ENCODE measurements around the gene CDK14.
"Not testable (repeated sequence)": the region's sequence is repeated elsewhere in the genome, so short reads cannot be mapped to it uniquely, and the experiment has no call there.

CDK14 gene

DNA sequence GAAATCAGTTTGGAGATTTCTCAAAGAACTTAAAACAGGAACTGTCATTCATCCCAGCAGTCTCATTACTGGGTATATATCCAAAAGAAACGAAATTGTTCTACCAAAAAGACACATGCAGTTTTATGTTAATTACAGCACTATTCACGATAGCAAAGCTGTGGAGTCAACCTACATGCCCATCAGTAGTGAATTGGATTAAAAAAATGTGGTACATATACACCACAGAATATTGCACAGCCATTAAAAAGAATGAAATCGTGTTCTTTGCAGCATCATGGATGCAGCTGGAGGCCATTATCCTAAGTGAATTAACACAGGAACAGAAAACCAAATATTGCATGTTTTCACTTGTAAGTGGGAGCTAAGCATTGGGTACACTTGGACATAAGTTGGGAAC lies 158.9 kb downstream of the CDK14 start:
- no peak for DNase-seq
- H3K36me3 ChIP-seq: no peaks in the 10 kb centered on the region
- H3K27me3 ChIP-seq: no peaks in the 10 kb centered on the region
- peaks cover 0 to 17% (median 7%) of the 10 kb centered on the region in 4 donors for H3K4me1 ChIP-seq
- intact Hi-C loops (cut with DNase I; ENCODE audit: low total_unique reads): no loop called here
- no peaks in the 10 kb centered on the region for H3K9me3 ChIP-seq
- H3K4me3 ChIP-seq: no peak overlapping the region
- H3K27ac ChIP-seq: no peak overlapping the region
- TF ChIP-seq, protein P1, sequence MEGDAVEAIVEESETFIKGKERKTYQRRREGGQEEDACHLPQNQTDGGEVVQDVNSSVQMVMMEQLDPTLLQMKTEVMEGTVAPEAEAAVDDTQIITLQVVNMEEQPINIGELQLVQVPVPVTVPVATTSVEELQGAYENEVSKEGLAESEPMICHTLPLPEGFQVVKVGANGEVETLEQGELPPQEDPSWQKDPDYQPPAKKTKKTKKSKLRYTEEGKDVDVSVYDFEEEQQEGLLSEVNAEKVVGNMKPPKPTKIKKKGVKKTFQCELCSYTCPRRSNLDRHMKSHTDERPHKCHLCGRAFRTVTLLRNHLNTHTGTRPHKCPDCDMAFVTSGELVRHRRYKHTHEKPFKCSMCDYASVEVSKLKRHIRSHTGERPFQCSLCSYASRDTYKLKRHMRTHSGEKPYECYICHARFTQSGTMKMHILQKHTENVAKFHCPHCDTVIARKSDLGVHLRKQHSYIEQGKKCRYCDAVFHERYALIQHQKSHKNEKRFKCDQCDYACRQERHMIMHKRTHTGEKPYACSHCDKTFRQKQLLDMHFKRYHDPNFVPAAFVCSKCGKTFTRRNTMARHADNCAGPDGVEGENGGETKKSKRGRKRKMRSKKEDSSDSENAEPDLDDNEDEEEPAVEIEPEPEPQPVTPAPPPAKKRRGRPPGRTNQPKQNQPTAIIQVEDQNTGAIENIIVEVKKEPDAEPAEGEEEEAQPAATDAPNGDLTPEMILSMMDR (IDR thresholded peaks at IDR 0.05): no peak

DNA sequence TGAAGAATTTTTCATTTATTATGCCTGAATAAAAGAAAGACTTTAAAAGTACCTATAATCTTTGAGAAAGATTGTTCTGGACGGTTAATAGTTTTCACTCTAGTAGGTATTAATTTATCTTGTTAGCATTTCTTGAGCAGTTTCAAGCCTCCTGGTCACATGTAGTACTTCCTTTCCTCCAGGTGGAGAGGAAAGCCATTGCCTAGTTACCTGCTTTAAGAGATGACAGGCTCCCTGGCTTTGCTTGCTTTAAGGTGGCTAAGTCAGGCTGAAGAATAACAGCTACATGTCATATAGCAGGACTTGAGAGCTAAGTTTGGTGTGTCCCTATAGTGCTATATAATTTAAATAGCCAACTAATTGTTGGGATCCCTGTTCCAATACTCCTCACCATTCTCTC lies 160.2 kb downstream of the CDK14 start:
- H3K4me1 ChIP-seq: peaks cover 0 to 14% (median 7%) of the 10 kb centered on the region in 4 donors
- TF ChIP-seq, protein P1 (IDR thresholded peaks at IDR 0.05): no peak
- no peaks in the 10 kb centered on the region for H3K9me3 ChIP-seq
- no peaks in the 10 kb centered on the region for H3K27me3 ChIP-seq
- H3K4me3 ChIP-seq: no peak overlapping the region
- H3K36me3 ChIP-seq: no peaks in the 10 kb centered on the region
- no peak overlapping the region for H3K27ac ChIP-seq
- no peak for DNase-seq
- intact Hi-C loops (cut with DNase I; ENCODE audit: low total_unique reads): no loop called here

DNA sequence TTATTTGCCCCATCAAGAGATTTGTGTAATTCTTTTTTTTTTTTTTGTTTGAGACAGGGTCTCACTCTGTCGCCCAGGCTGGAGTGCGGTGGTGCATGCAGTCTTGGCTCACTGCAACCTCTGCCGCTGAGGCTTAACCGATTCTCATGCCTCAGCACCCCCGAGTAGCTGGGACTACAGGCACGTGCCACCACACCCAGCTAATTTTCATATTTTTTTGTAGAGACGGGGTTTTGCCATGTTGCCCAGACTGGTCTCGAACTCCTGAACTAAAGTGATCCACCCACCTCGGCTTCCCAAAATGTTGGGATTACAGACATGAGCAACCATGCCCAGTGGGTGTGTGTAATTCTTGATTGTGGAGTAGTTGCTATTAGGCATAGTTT lies 161.4 kb downstream of the CDK14 start:
- H3K27me3 ChIP-seq; DNase-seq; H3K4me3 ChIP-seq; H3K27ac ChIP-seq; H3K36me3 ChIP-seq; H3K9me3 ChIP-seq; intact Hi-C loops (cut with DNase I; ENCODE audit: low total_unique reads): not testable (repeated sequence)
- peaks cover 0 to 14% (median 7%) of the 10 kb centered on the region in 4 donors for H3K4me1 ChIP-seq

DNA sequence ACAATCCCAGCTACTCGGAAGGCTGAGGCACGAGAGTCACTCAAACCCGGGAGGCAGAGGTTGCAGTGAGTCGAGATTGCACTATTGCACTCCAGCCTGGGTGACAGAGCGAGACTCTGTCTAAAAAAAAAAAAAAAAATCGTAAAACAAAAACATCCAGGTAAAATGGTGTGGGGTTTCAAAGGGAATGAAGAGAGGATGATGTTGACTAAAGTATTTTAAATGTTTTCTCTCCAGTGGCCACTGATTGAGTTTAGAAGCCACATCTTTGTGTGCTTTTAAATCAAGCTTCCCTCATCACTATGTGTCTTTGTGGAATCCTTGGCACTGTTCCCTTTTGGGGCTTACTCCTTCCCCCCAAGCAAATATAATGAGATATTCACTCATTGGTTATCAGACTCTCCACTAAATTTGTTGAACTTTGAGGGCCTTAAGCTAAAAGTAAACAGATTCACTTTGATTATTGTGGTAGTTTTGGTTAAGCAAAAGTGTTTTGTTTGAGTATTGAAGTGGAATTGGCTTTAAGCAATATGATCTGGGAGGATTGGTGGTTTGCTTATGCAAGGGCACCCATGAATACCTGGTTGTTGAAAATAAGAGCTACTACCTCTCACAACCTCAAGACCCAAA lies 162.9 kb downstream of the CDK14 start:
- intact Hi-C loops (cut with DNase I; ENCODE audit: low total_unique reads): no loop called here
- no peak overlapping the region for H3K4me3 ChIP-seq
- no peak overlapping the region for H3K27ac ChIP-seq
- no peak for DNase-seq
- H3K27me3 ChIP-seq: no peaks in the 10 kb centered on the region
- H3K36me3 ChIP-seq: no peaks in the 10 kb centered on the region
- no peaks in the 10 kb centered on the region for H3K9me3 ChIP-seq
- peaks cover 0 to 14% (median 7%) of the 10 kb centered on the region in 4 donors for H3K4me1 ChIP-seq
- TF ChIP-seq, protein P1 (IDR thresholded peaks at IDR 0.05): no peak

DNA sequence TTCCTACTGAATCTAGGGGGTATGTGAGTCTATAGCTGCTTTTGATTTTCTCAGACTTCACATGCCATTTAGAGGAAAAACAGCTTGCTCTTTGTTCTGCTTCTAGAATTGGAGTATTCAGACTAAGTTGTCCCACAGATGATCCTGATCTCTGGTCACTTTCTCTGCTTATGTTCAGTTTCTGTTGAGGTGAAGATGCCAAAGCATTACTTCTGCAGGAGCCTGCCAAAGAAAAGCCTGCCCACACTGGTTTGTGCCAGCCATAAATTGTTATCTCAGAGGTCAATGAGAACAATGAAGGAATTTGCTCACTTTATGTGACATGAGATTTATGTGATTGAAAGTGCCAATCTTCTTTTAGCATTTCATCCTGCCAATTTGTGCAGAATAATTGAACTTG lies 163.6 kb downstream of the CDK14 start:
- H3K27me3 ChIP-seq: no peaks in the 10 kb centered on the region

DNA sequence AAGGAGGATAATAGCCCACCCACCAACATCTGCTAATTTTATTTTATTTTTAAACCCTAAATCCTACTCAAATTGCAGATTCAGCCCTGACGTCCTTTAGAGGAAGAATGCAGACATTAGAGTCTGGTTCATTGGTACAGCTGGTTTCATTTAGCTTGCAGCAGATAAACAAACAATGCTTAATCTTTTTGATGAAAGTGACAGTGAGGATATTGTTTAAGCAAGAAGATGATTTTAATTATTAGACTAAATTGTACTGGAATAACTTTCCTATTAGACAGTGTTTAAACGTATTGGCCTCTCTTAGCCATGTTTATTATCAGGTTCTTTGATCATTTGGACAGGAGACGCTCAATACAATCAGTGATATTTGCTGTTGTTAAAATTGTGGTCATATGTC lies 164.8 kb downstream of the CDK14 start:
- H3K4me3 ChIP-seq: no peak overlapping the region
- DNase-seq: no peak

More for the DNA sequence above, 163.6 kb downstream of the CDK14 start:
- TF ChIP-seq, protein P1 (IDR thresholded peaks at IDR 0.05): no peak
- intact Hi-C loops (cut with DNase I; ENCODE audit: low total_unique reads): no loop called here
- no peak overlapping the region for H3K4me3 ChIP-seq
- no peaks in the 10 kb centered on the region for H3K36me3 ChIP-seq
- H3K27ac ChIP-seq: no peak overlapping the region
- DNase-seq: no peak
- H3K4me1 ChIP-seq: peaks cover 0 to 18% (median 8%) of the 10 kb centered on the region in 4 donors
- H3K9me3 ChIP-seq: no peaks in the 10 kb centered on the region

More for the DNA sequence above, 164.8 kb downstream of the CDK14 start:
- Histone ChIP-seq H3K9me3 (no peaks in the 10 kb centered on the region), H3K27me3 (no peaks in the 10 kb centered on the region), H3K27ac (no peak overlapping the region), H3K4me1 (peaks cover 0 to 24% (median 10%) of the 10 kb centered on the region in 4 donors), H3K36me3 (no peaks in the 10 kb centered on the region)
- TF ChIP-seq, protein P1 (IDR thresholded peaks at IDR 0.05): no peak
- intact Hi-C loops (cut with DNase I; ENCODE audit: low total_unique reads): no loop called here

All from tibial artery (tissue), 4 donors.